WTC11 (cell line): ENCODE data around the gene PTPN2.

Experiments used
- ELF4 ChIP-seq: sonication (generic); formaldehyde crosslinking; IDR thresholded peaks from 2 replicates; pipeline ENCODE4 v1.8.1; 2022; ENCODE audit warnings: low read depth, mild to moderate bottlenecking, moderate library complexity, missing genetic modification reagents
- TF ChIP-seq, protein P1 (sequence below): sonication (generic); formaldehyde crosslinking; IDR thresholded peaks from 2 replicates; pipeline ENCODE4 v1.8.0; 2022; ENCODE audit warnings: mild to moderate bottlenecking, missing genetic modification reagents
- TF ChIP-seq, protein P2 (sequence below): fragments of 200-600 bp; IDR thresholded peaks from 2 replicates; pipeline ENCODE4 v1.8.0; 2022; ENCODE audit warnings: antibody characterized with exemption
- TF ChIP-seq, protein P3 (sequence below): sonication (generic); formaldehyde crosslinking; IDR thresholded peaks from 2 replicates; pipeline ENCODE4 v1.8.1; 2023; ENCODE audit warnings: mild to moderate bottlenecking, missing genetic modification reagents, moderate library complexity
- TF ChIP-seq, protein P4 (sequence below): sonication (generic); formaldehyde crosslinking; IDR thresholded peaks from 2 replicates; pipeline ENCODE4 v1.8.0; 2022; ENCODE audit warnings: missing genetic modification reagents
- TF ChIP-seq, protein P5 (sequence below): sonication (generic); formaldehyde crosslinking; conservative IDR thresholded peaks from 2 replicates; pipeline ENCODE4 v1.8.1; 2022; ENCODE audit warnings: mild to moderate bottlenecking, missing genetic modification reagents

DNA sequence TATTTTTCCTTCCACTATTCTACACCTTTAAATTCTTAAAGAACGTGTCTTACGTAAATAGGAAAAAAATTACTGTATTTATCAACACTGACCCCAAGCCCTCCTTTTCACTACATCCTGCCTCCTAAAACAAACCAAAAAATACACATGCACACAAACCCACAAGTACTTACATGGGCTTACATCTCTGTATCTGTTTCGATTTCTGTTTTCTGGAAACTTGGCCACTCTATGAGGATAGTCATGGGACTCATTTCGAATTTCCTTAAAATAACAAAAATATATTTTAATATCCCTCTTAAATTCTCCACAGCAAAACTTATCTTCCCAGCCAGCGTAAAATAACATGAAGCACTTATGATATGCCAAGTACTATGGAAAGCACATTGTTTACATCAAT lies 25.0 kb downstream of the PTPN2 start:
- TF ChIP-seq, protein P1, sequence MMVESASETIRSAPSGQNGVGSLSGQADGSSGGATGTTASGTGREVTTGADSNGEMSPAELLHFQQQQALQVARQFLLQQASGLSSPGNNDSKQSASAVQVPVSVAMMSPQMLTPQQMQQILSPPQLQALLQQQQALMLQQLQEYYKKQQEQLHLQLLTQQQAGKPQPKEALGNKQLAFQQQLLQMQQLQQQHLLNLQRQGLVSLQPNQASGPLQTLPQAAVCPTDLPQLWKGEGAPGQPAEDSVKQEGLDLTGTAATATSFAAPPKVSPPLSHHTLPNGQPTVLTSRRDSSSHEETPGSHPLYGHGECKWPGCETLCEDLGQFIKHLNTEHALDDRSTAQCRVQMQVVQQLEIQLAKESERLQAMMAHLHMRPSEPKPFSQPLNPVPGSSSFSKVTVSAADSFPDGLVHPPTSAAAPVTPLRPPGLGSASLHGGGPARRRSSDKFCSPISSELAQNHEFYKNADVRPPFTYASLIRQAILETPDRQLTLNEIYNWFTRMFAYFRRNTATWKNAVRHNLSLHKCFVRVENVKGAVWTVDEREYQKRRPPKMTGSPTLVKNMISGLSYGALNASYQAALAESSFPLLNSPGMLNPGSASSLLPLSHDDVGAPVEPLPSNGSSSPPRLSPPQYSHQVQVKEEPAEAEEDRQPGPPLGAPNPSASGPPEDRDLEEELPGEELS (CRISPR knock-in tag) = no peak
- TF ChIP-seq, protein P2, sequence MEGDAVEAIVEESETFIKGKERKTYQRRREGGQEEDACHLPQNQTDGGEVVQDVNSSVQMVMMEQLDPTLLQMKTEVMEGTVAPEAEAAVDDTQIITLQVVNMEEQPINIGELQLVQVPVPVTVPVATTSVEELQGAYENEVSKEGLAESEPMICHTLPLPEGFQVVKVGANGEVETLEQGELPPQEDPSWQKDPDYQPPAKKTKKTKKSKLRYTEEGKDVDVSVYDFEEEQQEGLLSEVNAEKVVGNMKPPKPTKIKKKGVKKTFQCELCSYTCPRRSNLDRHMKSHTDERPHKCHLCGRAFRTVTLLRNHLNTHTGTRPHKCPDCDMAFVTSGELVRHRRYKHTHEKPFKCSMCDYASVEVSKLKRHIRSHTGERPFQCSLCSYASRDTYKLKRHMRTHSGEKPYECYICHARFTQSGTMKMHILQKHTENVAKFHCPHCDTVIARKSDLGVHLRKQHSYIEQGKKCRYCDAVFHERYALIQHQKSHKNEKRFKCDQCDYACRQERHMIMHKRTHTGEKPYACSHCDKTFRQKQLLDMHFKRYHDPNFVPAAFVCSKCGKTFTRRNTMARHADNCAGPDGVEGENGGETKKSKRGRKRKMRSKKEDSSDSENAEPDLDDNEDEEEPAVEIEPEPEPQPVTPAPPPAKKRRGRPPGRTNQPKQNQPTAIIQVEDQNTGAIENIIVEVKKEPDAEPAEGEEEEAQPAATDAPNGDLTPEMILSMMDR = no peak
- TF ChIP-seq, protein P3, sequence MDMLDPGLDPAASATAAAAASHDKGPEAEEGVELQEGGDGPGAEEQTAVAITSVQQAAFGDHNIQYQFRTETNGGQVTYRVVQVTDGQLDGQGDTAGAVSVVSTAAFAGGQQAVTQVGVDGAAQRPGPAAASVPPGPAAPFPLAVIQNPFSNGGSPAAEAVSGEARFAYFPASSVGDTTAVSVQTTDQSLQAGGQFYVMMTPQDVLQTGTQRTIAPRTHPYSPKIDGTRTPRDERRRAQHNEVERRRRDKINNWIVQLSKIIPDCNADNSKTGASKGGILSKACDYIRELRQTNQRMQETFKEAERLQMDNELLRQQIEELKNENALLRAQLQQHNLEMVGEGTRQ = no peak
- no peak for TF ChIP-seq ELF4 (CRISPR knock-in tag)
- TF ChIP-seq, protein P4, sequence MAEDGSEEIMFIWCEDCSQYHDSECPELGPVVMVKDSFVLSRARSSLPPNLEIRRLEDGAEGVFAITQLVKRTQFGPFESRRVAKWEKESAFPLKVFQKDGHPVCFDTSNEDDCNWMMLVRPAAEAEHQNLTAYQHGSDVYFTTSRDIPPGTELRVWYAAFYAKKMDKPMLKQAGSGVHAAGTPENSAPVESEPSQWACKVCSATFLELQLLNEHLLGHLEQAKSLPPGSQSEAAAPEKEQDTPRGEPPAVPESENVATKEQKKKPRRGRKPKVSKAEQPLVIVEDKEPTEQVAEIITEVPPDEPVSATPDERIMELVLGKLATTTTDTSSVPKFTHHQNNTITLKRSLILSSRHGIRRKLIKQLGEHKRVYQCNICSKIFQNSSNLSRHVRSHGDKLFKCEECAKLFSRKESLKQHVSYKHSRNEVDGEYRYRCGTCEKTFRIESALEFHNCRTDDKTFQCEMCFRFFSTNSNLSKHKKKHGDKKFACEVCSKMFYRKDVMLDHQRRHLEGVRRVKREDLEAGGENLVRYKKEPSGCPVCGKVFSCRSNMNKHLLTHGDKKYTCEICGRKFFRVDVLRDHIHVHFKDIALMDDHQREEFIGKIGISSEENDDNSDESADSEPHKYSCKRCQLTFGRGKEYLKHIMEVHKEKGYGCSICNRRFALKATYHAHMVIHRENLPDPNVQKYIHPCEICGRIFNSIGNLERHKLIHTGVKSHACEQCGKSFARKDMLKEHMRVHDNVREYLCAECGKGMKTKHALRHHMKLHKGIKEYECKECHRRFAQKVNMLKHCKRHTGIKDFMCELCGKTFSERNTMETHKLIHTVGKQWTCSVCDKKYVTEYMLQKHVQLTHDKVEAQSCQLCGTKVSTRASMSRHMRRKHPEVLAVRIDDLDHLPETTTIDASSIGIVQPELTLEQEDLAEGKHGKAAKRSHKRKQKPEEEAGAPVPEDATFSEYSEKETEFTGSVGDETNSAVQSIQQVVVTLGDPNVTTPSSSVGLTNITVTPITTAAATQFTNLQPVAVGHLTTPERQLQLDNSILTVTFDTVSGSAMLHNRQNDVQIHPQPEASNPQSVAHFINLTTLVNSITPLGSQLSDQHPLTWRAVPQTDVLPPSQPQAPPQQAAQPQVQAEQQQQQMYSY = no peak
- TF ChIP-seq, protein P5, sequence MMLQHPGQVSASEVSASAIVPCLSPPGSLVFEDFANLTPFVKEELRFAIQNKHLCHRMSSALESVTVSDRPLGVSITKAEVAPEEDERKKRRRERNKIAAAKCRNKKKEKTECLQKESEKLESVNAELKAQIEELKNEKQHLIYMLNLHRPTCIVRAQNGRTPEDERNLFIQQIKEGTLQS (CRISPR knock-in tag) = no peak
